ENCODE results near the gene TOB1. TPM values are rescaled to one million over a fixed set of nuclear protein-coding genes. Genes with fewer than 3 reads are reported as not detected.

TOB1 gene
- total RNA-seq, 1 experiment from 2014 or later: 19.3 TPM

DNA sequence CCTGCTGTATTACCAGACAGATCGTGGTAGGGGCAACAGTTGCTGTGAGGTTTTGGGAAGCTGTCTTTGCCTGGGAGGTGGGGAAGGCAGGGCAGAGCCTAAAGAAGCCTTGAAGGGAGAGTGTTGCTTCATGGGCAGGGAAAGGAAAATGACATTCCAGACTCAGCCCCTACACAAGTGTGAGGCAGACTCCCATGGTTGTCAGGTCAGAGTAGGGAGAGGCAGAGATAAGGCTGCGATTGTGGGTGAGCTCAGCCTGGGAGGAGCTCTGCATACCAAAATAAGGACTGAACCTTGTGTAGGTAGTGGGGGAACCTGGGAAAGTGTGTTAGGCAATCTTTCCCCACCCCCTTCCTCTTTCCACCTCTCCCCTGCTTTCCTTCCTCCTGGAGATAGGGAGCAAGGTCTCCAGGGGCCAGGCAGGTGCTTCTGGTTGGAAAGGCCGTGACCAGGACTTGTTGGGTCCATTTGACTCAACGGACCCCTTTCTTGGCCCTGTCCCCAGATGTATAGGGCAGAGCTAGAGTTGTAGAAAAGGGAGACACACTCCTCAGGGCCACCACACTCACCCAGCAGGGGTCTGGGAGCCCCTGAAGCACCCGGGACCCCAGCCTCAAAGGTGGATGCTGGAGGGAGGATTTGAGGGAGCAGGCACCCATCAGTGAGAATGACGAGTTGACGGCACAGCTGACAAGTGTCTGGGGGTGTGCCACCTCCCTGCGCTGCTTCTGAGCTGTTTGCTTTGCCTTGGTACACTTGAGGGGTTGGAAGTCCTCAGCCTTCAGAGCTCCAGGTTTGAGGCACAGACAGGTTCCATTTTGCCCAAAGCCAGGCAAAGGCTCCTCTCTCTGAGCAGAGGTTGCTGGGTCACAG is 18.5 kb upstream of the TOB1 start:
- Histone ChIP-seq H3K27ac (ENCODE audit: low read depth, low read length, poor library complexity, severe bottlenecking) (no peak overlapping the region), H3K36me3 (ENCODE audit: insufficient read depth, low read length, poor library complexity, severe bottlenecking) (no peaks in the 10 kb centered on the region), H3K9me3 (ENCODE audit: low read depth, low read length, poor library complexity, severe bottlenecking) (peaks cover 4% of the 10 kb centered on the region), H3K4me3 (ENCODE audit: low read depth, low read length, poor library complexity, severe bottlenecking) (no peak overlapping the region), H3K27me3 (replicated peaks; ENCODE audit: insufficient read depth, low read depth, low read length, poor library complexity) (no peaks in the 10 kb centered on the region), H3K4me1 (ENCODE audit: insufficient read depth, low read length, poor library complexity, severe bottlenecking) (no peaks in the 10 kb centered on the region)
- TF ChIP-seq, protein P1, sequence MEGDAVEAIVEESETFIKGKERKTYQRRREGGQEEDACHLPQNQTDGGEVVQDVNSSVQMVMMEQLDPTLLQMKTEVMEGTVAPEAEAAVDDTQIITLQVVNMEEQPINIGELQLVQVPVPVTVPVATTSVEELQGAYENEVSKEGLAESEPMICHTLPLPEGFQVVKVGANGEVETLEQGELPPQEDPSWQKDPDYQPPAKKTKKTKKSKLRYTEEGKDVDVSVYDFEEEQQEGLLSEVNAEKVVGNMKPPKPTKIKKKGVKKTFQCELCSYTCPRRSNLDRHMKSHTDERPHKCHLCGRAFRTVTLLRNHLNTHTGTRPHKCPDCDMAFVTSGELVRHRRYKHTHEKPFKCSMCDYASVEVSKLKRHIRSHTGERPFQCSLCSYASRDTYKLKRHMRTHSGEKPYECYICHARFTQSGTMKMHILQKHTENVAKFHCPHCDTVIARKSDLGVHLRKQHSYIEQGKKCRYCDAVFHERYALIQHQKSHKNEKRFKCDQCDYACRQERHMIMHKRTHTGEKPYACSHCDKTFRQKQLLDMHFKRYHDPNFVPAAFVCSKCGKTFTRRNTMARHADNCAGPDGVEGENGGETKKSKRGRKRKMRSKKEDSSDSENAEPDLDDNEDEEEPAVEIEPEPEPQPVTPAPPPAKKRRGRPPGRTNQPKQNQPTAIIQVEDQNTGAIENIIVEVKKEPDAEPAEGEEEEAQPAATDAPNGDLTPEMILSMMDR (conservative IDR thresholded peaks at IDR 0.05; ENCODE audit: low read depth, low read length): no peak
- DNase-seq (ENCODE audit: low spot score): no peak
- ChIA-PET CTCF (no interaction called here), POLR2A (ENCODE audit: low non-redundant PET) (no interaction called here)
- BruUV-seq (replicated peaks): no TSS peak
- intact Hi-C loops (cut with micrococcal nuclease; ENCODE audit: unreplicated experiment): no loop called here

DNA sequence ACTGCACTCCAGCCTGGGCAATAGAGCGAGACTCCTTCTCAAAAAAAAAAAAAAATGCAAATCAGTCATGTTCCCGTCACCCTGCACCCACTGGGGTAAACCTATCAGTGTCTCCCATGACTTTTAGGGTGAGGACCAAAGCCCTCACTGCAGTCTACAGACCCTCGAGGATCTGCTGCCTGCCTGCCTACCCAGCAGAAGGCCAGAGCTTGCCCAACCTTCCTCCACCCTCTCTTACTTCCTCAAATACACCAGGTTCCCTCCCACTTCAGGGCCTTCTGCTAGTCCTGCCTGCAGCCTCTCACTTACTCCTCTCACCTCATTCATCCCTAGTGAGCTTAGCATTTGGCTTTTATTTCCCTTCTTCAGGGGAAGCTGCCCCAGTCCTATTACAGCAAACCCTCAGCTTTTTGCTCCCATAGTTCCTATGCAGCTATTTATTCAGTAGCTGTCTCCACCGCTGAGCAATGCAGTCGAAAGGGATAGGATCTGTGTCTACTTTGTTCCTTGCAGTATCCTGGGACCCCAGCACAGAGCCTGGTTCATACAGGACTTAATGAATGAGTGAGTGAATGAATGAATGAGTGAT is 17.8 kb upstream of the TOB1 start:
- TF ChIP-seq, protein P1 (conservative IDR thresholded peaks at IDR 0.05; ENCODE audit: low read depth, low read length): no peak
- TF ChIP-seq EZH2 (IDR thresholded peaks at IDR 0.05; ENCODE audit: borderline replicate concordance, low read depth, low read length, poor library complexity, severe bottlenecking): no peak
- H3K27ac ChIP-seq (ENCODE audit: low read depth, low read length, poor library complexity, severe bottlenecking): no peak overlapping the region
- no peaks in the 10 kb centered on the region for H3K27me3 ChIP-seq (replicated peaks; ENCODE audit: insufficient read depth, low read depth, low read length, poor library complexity)
- no TSS peak for BruUV-seq (replicated peaks)
- POLR2A ChIA-PET (ENCODE audit: low non-redundant PET): no interaction called here
- H3K4me1 ChIP-seq (ENCODE audit: insufficient read depth, low read length, poor library complexity, severe bottlenecking): no peaks in the 10 kb centered on the region
- CTCF ChIA-PET: no interaction called here
- no peaks in the 10 kb centered on the region for H3K36me3 ChIP-seq (ENCODE audit: insufficient read depth, low read length, poor library complexity, severe bottlenecking)
- H3K4me3 ChIP-seq (ENCODE audit: low read depth, low read length, poor library complexity, severe bottlenecking): no peak overlapping the region
- intact Hi-C loops (cut with micrococcal nuclease; ENCODE audit: unreplicated experiment): no loop called here
- no peak for DNase-seq (ENCODE audit: low spot score)
- H3K9me3 ChIP-seq (ENCODE audit: low read depth, low read length, poor library complexity, severe bottlenecking): peaks cover 4% of the 10 kb centered on the region

DNA sequence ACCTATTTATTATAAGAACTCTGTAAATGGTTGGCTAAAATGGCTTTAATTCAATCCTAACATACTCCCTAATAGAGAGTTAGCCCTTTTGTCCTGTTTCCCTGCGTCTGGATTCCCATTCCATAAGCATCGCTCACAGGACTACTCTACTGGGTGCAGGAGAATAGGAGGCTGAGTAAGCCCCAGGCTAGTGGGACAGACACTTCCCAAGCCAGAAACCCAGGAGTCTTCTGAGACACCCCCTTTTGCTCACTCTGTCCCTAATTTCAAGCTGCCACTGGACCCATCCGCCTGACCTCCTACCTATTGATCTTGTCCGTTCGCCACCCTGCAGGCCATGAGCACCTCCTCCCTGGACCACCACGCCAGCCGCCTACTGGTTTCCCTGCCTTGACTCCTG is 16.7 kb upstream of the TOB1 start:
- H3K36me3 ChIP-seq (ENCODE audit: insufficient read depth, low read length, poor library complexity, severe bottlenecking): no peaks in the 10 kb centered on the region
- intact Hi-C loops (cut with micrococcal nuclease; ENCODE audit: unreplicated experiment): no loop called here
- DNase-seq (ENCODE audit: low spot score): no peak
- H3K27me3 ChIP-seq (replicated peaks; ENCODE audit: insufficient read depth, low read depth, low read length, poor library complexity): no peaks in the 10 kb centered on the region
- TF ChIP-seq, protein P1 (conservative IDR thresholded peaks at IDR 0.05; ENCODE audit: low read depth, low read length): no peak
- TF ChIP-seq EZH2 (IDR thresholded peaks at IDR 0.05; ENCODE audit: borderline replicate concordance, low read depth, low read length, poor library complexity, severe bottlenecking): no peak
- no peak overlapping the region for H3K27ac ChIP-seq (ENCODE audit: low read depth, low read length, poor library complexity, severe bottlenecking)
- no TSS peak for BruUV-seq (replicated peaks)
- CTCF ChIA-PET: no interaction called here
- peaks cover 4% of the 10 kb centered on the region for H3K9me3 ChIP-seq (ENCODE audit: low read depth, low read length, poor library complexity, severe bottlenecking)
- POLR2A ChIA-PET (ENCODE audit: low non-redundant PET): no interaction called here
- no peak overlapping the region for H3K4me3 ChIP-seq (ENCODE audit: low read depth, low read length, poor library complexity, severe bottlenecking)
- H3K4me1 ChIP-seq (ENCODE audit: insufficient read depth, low read length, poor library complexity, severe bottlenecking): no peaks in the 10 kb centered on the region

Data from A673 (cell line).